Measurements from ENCODE around the gene SEPHS2.
"Not testable (repeated sequence)": the region's sequence is repeated elsewhere in the genome, so short reads cannot be mapped to it uniquely, and the experiment has no call there.

The SEPHS2 gene

DNA sequence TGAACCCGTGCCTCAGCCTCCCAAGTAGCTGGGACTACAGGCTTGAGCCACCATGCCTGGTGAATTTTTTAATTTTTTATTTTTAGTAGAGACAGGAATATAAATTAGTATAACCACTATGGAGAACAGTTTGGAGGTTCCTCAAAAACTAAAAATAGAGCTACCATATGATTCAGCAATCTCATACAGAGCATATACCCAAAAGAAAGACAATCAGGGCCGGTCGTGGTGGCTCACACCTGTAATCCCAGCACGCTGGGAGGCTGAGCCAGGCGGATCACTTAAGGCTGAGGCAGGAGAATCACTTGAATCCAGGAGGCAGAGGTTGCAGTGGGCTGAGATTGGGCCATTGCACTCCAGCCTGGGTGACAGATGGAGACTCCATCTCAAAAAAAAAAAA, 15.8 kb upstream of the SEPHS2 start:
- not testable (repeated sequence) for DNase-seq

DNA sequence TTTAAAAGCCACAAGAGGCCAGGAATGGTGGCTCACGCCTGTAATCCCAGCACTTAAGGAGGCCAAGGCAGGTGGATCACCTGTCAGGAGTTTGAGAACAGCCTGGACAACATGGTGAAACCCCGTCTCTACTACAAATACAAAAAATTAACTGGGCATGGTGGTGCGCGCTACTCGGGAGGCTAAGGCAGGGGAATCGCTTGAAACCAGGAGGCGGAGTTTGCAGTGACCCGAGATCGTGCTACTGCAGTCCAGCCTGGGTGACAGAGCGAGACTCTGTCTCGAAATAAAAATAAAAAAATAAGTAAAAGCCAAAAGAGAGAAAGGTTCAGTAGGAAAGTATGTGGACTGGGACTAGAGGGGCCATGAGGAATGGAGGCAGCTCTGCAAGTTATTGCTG, 13.8 kb upstream of the SEPHS2 start:
- no peak for DNase-seq

DNA sequence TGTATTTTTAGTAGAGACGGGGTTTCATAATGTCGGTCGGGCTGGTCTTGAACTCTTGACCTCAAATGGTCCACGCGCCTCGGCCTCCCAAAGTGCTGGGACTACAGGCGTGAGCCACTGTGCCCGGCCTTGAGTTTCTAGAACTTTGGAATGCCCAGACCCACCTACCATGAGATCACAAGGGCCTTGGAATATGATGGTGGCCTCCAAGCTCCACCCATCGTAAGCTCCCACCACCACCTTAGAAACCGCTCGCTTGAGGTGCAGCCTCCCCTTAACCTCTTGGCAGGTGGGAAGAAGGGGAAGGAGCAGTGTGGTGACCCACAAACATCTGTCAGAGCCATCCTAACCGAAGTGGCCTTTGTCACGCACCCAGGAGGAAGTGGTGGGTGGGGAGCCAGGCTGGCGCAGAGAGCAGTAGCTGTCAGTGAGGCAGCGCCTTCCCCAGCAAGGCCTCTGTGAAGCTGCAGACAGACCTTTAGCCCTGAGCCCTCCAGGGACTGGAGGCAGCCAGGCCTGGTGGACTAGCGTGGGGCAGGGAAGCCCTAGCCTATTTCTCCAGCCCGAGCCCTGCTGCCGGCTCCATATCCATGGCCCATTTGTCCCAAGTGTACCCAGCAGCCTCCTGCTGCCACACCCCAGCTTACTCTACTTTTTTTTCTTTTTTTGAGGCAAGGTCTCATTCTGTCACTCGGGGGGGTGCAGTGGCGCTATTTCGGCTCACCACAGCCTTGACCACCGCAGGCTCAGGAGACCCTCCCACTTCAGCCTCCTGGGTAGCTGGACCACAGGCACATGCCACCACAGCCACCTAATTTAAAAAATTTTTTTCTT, 13.1 kb upstream of the SEPHS2 start:
- DNase-seq: no peak

DNA sequence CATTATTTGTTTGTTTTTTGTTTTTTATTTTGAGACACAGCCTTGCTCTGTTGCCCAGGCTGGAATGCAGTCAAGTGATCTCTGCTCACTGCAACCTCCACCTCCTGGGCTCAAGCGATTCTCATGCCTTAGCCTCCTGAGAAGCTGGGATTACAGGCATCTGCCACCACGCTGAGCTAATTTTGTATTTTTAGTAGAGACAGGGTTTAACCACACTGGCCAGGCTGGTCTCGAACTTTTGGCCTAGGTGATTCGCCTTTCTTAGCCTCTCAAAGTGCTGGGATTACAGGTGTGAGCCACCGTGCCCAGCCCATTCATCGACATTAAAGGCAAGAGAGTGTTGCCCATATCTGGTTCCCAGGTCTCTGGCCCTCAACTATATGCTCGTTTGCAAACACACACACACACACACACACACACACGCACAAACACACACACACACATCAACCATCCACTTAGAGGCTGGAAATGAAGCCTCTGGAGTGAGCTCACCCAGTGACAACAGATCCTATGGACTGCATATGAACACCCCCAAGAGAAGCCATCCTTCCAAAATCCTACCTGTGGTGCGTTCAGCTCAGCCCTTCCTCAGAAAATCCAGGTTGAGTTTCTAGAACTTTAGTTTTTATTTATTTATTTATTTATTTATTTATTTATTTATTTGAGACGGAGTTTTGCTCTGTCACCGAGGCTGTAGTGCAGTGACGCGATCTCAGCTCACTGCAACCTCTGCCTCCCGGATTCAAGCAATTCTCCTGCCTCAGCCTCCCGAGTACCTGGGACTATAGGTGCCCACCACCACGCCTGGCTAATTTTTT, 12.3 kb upstream of the SEPHS2 start:
- DNase-seq: no peak

DNA sequence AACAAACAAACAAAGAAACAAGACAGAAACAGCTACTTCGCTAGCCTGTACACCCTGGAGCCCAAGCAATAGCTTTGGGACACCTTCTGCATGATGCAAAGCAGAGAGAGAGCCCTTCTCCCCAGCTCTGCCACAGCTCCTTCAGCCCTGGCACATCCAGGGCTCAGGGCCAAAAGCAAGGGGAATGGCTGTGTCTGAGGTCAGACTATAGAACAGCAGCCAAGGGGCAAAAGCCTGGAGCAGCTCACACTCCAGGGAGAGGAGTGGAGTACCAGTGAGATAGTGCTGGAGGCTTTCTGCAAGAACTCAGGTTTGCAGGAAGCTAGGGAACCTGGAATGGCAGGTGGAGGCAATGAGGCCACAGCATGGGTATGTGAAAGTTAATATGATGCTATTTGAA, 11.6 kb upstream of the SEPHS2 start:
- no peak for DNase-seq

DNA sequence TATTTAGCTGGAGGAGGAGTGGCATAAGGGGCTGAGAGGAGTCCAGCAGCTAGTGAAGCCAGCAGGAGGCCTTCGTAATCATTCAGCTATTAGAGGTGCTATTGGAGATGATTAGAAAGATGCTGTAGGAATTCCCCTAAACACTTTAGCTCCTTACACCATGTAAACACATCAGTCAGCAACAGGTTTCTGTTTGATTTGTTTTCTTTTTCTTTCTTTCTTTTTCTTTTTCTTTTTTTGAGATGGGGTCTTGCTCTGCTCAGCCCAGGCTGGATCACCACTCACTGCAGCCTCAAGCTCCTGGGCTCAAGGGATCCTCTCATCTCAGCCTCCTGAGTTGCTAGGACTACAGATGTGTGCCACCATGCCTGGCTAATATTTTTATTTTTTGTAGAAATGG, 10.6 kb upstream of the SEPHS2 start:
- DNase-seq: no peak

DNA sequence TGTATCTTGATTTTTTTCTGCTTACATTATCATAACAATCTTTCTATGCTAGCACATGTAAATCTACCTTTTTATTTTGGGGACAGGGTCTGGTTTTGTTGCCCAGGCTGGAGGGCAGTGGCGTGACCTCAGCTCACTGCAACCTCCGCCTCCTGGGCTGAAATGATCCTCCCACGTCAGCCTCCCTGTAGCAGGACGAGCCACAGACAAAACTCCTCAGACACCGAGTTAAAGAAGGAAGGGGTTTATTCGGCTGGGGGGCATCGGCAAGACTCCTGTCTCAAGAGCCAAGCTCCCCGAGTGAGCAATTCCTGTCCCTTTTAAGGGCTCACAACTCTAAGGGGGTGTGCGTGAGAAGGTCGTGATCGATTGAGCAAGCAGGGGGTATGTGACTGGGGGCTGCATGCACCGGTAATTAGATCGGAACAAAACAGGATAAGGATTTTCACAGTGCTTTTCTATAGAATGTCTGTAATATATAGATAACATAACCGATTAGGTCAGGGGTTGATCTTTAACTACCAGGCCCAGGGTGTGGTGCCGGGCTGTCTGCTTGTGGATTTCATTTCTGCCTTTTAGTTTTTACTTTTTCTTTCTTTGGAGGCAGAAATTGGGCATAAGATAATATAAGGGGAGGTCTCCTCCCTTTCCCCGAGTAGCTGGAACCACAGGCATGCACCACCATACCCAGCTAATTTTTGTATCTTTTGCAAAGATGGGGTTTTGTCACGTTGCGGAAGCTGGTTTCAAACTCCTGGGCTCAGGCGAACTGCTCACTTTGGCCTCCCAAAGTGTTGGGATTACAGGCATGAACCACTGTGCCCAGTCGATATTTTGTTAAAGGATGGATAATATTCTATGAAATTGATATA, 7.3 kb upstream of the SEPHS2 start:
- not testable (repeated sequence) for DNase-seq

DNA sequence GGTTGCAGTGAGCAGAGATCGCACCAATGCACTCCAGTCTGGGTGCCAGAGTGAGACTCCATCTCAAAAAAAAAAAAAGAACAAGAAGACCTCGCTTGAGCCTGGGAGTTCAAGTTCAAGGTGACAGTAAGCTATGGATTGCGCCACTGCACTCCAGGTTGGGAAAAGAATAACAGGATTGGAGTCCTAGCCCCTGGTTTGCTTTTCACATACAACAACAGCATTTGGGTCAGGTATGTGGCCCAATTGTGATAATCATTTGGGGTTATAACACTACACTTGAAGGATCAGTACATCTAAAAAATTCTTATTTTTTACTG, 3.4 kb upstream of the SEPHS2 start:
- DNase-seq: no peak

DNA sequence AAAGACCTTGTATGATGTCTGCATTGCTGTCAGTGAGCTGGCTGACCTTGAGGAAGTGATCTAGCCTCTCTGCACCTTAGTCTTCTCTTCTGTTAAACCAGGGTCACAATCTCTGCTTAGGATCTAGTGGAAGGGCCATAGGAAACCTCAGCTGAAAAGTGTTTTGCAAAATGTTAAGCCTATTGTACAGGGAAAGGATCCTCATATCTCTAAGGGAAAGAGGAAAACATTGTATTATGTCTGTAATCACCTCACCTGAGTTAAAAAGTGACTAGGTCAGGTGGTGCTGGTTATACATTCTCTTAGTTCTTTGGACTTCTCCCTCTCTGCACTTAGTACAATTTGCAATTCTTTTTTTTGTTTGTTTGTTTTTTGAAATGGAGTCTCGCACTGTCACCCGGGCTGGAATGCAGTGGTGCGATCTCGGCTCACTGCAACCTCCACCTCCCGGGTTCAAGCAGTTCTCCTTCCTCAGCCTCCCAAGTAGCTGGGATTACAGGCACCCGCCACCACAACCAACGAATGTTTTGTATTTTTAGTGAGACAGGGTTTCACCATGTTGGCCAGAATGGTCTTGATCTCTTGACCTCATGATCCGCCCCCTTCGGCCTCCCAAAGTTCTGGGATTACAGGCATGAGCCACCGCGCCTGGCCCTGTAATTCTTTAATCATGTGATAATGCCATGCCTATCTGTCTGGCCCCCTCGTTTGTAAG, 2.0 kb upstream of the SEPHS2 start:
- DNase-seq: no peak

DNA sequence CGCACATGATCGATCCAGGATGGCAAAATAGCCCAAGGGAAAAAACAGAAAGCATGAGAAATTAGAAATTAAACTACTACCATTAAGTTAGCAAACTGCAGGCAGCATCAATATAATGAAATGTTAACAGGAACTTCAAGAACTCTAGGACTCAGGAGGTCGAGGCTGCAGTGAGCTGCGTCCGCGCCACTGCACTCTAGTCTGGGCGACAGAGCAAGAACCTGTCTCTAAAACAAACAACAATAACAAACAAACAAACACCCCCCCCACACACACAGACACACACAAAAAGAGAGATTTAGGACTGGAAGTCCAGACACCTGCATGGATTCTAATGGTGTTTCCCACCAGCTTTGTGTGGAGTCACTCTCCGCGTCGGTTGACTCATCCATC, 525 bp upstream of the SEPHS2 start:
- DNase-seq: no peak

DNA sequence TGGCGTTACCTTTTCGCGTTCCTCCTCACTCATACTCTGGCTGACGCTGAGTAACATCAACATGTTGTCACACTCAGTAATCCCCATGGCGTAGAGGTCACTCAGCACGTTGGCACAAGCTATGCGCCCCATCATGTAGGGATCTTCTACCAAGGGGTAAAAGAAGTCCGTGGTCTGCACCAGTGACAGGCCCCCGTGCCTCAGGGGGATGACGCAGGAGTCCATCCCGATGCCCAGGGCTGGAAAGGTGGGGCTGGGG, 596 bp downstream of the SEPHS2 start:
- no peak for DNase-seq

DNA sequence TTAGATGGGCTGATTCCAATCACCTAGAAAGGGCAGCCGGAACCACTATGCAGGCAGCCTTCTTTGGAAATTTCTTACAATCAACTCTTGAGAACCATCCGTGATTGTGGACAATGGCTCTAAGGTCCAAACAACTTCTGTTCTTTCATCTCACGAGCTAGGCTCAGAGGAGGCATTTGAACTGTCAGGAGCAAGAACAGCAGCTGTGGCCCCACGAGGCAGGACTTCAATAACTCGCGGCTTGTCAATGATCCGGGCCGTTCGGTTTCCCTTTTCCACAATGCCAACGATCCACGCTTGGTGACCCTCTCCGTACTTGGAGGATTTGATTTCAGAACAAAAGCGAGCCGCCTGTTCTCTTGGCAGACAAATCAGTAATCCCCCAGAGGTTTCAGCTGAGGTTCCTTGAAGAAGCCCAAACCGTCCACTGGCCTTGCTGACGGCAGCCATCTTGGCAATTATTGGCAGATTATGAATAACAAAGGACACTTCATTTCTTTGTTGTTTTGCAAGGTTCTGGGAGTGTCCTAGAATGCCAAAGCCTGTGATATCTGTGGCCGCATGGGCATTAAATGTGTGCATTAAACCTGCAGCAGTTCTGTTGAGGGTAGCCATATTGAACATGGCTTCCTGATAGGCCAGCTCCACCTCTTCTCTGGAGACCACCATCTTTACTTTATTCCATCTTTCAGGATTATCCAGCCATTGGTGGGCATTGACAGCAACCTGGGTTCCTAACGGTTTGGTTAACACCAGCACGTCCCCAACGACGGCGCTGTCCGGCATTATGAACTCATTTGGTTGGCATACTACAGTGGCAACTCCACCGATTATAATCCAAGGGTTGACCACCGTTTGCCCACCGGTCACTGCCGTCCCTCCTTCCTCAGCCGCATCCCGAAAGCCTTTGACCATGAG, 1.2 kb downstream of the SEPHS2 start:
- DNase-seq: no peak

DNA sequence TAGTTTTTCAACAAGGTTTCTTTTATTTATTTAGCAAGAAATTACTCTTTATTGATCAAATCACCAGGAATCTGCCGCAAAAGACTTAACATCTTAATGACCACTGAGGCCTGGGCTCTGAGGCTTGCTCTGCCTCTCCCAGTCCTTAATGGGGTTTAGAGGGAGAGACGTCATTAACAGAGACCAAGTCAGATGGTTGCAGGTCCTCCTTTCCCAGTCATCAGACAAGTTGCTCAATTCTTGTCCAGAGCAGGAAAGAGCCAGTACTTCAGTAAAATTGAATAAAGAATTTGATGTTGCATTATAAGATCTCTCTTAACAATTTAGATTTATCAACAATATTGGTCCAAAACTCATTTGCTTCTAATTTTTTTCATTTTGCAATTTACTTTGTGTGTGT, 2.0 kb downstream of the SEPHS2 start:
- DNase-seq: no peak

DNA sequence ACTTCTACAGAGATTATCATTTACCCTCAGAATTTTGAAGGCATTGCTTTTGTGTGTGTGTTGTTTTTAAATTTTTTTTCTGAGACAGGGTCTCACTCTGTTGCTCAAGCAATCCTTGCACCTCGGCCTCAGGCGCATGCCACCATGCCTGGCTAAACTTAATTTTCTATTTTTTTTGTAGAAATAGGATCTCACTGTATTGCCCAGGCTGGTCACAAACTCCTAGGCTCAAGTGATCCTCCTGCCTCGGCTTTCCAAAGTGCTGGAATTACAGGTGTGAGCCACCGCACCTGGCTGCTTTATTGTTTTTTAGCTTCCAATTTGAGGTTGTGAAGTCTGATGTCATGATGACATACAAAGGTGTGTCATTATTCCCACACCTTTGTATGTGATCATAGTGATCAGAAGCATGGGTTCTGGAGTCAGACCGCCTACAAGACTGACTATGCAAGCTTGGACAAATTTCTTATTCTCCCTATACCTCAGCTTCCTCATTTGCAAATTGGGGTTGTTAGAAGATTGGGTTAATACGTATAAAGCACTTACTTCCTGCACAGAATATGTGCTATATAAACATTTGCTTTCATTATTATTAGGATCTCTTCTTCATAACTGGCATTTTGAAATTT, 5.8 kb downstream of the SEPHS2 start:
- DNase-seq: no peak

DNA sequence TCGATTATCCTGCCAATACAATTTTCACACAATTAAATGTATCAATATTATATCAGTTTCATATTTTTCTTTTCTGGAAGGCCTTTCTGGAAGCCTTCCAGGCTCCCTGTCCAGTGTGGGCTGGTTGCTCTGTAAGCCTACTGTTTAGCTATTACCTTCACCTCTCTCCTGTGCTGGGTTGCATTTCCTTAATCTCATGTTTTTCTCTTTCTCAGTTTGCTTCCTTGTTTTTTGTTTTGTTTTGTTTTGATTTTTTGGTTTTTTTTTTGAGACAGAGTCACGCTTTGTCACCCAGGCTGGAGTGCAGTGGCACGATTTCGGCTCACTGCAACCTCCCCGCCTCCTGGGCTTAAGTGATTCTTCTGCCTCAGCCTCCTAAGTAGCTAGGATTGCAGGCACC, 6.8 kb downstream of the SEPHS2 start:
- no peak for DNase-seq

DNA sequence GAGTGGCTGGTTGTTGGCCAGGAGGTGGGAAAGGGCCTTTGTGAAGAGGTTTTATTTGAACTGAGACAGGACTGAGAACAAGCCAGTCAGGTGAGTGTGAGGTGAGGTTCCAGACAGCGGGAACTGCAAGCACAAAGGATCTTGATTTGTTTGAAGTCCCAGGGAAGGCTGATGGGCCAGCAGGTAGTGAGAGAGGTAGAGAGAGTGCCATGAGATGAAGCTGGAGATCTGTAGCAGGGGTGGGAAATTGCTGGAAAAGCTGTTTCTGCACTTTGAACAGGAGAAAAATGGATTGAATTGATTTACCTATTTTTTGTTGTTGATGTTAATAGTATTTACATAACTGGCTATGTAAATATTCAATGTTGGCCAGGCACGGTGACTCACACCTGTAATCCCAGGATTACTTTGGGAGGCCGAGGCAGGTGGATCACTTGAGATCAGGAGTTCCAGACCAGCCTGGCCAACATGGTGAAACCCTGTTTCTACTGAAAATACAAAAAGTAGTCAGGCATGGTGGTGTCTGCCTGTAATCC, 8.1 kb downstream of the SEPHS2 start:
- DNase-seq: peak; percentile 93

DNA sequence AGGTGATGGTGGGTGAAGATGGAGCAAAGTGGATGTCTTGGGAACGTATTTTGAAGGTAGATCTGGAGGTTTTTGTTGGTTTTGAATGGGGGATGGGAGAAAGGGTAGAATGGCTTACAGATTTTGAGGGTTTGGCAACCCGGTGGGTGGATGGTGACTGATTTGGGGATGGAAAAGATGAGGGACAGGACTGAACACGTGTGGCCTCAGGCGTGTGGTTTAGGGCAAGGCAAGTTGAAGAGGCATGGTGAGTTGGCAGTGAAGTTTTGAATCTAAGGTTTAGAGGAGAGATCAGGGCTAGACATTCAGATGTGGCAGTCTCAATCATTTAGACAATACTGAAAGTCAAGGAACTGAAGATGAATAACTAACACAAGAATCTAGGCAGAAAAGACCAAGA, 10.8 kb downstream of the SEPHS2 start:
- DNase-seq: no peak

DNA sequence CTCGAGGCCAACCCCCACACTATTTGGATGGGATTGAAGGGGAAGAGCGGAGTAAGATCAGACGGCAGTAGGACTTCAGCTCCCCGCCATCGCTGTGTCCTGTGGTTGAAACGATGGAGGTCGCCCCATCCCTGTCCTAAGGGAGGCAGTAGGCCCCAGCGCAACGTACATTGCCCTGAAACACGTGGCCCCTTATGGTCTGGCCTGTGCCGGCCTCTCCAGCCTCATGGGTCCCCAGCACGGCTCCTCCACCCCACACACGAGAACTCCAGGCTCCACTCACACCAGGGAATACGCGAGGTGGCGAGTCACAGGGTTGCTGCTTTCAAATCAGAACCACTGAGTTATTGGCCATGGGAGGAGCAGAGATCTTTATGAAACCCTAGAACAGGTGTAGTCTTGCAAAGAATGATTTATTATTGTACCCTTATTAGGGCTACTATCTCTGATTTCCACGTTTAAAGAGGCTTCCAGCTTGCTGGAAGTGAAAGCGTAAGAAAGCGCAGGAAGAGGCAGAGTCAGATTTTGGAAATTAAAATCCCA, 15.2 kb downstream of the SEPHS2 start:
- DNase-seq: no peak

DNA sequence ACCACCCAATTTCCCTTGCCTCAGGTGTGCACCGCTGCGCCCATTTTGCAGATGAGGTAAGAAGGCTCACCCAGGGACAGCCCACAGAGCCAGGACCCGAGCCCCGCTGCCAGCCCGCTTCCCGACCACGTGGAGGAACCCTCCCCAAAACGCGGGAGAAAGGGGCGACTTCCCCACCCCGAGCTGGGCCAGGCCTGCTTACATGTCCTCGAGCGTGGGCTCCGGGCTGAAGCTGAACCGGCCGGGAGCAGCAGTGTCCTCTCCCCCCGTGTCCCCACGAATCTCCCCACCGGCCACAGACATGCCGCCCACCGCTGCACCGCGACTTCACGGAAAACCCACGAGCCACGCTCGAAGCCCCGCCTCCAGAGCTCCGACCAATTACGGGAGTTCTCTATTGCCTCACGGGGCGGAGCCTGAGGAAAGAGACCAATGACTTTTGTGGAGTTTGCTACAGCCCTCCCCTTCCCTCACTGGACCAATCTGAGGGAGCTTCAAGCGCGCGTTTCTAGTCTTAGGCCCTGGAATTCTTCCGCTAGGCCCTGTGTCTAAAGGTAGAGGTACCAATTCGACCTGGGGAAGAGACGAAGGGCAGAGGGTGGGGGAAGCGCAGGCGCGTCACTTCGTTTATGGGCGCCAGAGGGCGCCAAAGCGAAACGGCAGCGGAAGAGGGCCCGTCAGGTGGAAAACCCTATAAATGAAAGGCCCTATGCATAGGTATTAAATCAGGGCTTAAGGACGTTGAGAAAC, 15.8 kb downstream of the SEPHS2 start, which contains the start of gene DCTPP1:
Gene DCTPP1, minus strand, starts transcription at position 353 of the 750 bp plus-strand sequence. Its CDS starts 50 bp downstream, at position 303.
- DNase-seq: peak; percentile 99

DNA sequence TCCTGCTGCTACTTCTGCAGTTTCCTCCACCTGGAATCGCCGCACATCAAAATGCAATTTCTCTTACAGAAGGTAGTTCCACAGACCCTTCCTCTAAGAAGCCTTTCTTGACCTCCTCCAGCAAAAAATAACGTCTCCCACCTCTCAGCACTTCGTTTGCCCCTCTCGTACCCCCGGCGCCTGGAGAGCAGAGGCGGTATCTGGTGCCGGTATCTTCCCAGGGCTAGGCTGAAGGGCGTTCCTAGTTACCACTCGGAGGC, 16.3 kb downstream of the SEPHS2 start:
- DNase-seq: no peak

Measured in NCI-H2029 (cell line).